K562 (cell line): ENCODE results near the gene P4HB.

Experiments used
- NR0B1 ChIP-seq: fragments of 450-650 bp; IDR thresholded peaks from one replicate; pipeline ENCODE4 v1.6.1; 2018; ENCODE audit warnings: mild to moderate bottlenecking, moderate library complexity; ENCODE audit not compliant: partially characterized antibody
- TAF1 ChIP-seq: IDR thresholded peaks from 2 replicates; pipeline ENCODE4 v1.6.1; 2011; ENCODE audit warnings: mild to moderate bottlenecking, low read length, moderate library complexity; ENCODE audit not compliant: insufficient read depth, control insufficient read depth, severe bottlenecking; ENCODE audit errors: extremely low read depth
- ZFP36 ChIP-seq: fragments of 150-350 bp; IDR thresholded peaks from 2 replicates; pipeline ENCODE4 v1.6.1; 2018; ENCODE audit warnings: low read length, low read depth; ENCODE audit not compliant: partially characterized antibody
- ZNF23 ChIP-seq: fragments of 250-450 bp; sonication (Bioruptor Pico); IDR thresholded peaks from 2 replicates; pipeline ENCODE4 v1.4.0; 2020; ENCODE audit warnings: mild to moderate bottlenecking

DNA sequence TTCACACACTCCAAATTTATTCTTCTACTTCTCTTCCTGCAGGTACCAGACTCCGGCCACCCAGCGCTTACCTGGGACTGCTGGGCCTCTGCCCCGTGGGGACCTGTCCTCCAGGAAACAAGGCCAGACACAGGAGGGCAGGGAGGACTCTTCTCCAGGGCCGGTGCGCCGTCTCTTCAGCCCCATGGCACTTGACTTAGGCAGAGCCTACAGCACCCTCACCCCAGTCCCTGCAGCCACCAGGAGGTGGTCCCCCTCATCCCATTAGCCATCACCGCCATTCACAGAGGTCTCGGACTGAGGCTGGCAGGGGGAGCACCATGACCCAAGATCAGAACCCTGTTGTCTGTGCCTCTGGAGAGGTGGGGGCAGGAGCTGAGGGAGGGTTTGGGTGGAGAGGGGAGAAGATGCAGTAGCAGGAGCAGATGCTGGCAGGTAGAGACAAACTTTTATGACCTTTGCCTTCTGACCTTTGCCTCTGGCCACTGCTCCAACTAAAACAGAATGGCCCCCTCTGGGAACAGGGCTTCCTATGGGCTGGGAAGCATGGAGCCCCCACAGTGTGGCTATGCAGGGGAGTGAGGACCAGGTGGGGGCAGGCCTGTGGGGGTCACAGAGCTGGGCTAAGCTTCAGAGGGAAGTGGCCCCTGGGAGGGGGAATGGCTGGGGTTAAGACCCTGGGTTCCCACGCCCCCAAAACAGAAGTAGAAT lies 58.1 kb downstream of the P4HB start:
- TF ChIP-seq ZNF23 (no peak), NR0B1 (no peak), TAF1 (no peak), ZFP36 (no peak)
